GM12891 (cell line): ENCODE measurements around the gene GABBR2.
"Not testable (repeated sequence)": the region's sequence is repeated elsewhere in the genome, so short reads cannot be mapped to it uniquely, and the experiment has no call there.

Experiments
- DNase-seq: peaks from one replicate; pipeline ENCODE4 v3.0.0; 2011; ENCODE audit warnings: low spot score; ENCODE audit not compliant: insufficient read length
- FAIRE-seq: peaks from 2 replicates; lab custom pipeline; 2011; peaks lifted over from hg19 to GRCh38; lab: Jason Lieb, UNC
- PAX5 ChIP-seq: IDR thresholded peaks from 2 replicates; pipeline ENCODE4 v1.6.1; 2011; ENCODE audit warnings: low read length, moderate library complexity, mild to moderate bottlenecking; ENCODE audit not compliant: insufficient read depth, severe bottlenecking
- POLR2A ChIP-seq: IDR thresholded peaks from 2 replicates; pipeline ENCODE4 v1.6.1; 2011; ENCODE audit warnings: low read depth, low read length, control low read depth
- POLR2AphosphoS5 ChIP-seq: IDR thresholded peaks from 2 replicates; pipeline ENCODE4 v1.6.1; 2011; ENCODE audit warnings: low read depth, low read length, control low read depth
- POU2F2 ChIP-seq: IDR thresholded peaks from 2 replicates; pipeline ENCODE4 v1.6.1; 2011; ENCODE audit warnings: low read depth, mild to moderate bottlenecking, control low read depth, low read length, moderate library complexity
- SPI1 ChIP-seq: IDR thresholded peaks from 2 replicates; pipeline ENCODE4 v1.6.1; 2011; ENCODE audit warnings: low read depth, low read length, control low read depth
- TAF1 ChIP-seq: IDR thresholded peaks from 2 replicates; pipeline ENCODE4 v1.6.1; 2011; ENCODE audit warnings: low read depth, low read length, control low read depth

Gene GABBR2

GRCh38 chr9:98479967-98480847, 228.5 kb downstream of the GABBR2 start:
- TF ChIP-seq TAF1 = no peak
- no peak for TF ChIP-seq SPI1
- no peak for TF ChIP-seq POU2F2
- DNase-seq (no peak), FAIRE-seq (no peak)

- TF ChIP-seq POU2F2 (no peak), POLR2AphosphoS5 (no peak), PAX5 (no peak), TAF1 (no peak), SPI1 (no peak), POLR2A (no peak)
- no peak for FAIRE-seq
- DNase-seq = no peak
These were observed 229.3 kb downstream of the GABBR2 start for GRCh38 chr9:98479449-98479848.

- FAIRE-seq (no peak), DNase-seq (no peak)
- TF ChIP-seq TAF1 (no peak), PAX5 (no peak), POU2F2 (no peak), SPI1 (no peak), POLR2AphosphoS5 (no peak), POLR2A (no peak)
These were observed 230.9 kb downstream of the GABBR2 start for GRCh38 chr9:98477884-98478283.

- DNase-seq (no peak), FAIRE-seq (no peak)
- TF ChIP-seq POLR2A (no peak), TAF1 (no peak), SPI1 (no peak), POU2F2 (no peak), PAX5 (no peak), POLR2AphosphoS5 (no peak)
These were observed 236.5 kb downstream of the GABBR2 start for GRCh38 chr9:98472216-98472615.

GRCh38 chr9:98471185-98471584, 237.6 kb downstream of the GABBR2 start:
- TF ChIP-seq PAX5 = no peak
- TF ChIP-seq TAF1 = no peak
- TF ChIP-seq POLR2A = no peak
- TF ChIP-seq POLR2AphosphoS5 = no peak
- TF ChIP-seq POU2F2 = no peak
- TF ChIP-seq SPI1 = no peak
- DNase-seq = no peak
- FAIRE-seq = no peak

- TF ChIP-seq POLR2A (no peak), SPI1 (no peak), TAF1 (no peak), PAX5 (no peak), POU2F2 (no peak), POLR2AphosphoS5 (no peak)
- FAIRE-seq (no peak), DNase-seq (no peak)
These were observed 240.0 kb downstream of the GABBR2 start for GRCh38 chr9:98468567-98469239.

GRCh38 chr9:98465799-98466198, 242.9 kb downstream of the GABBR2 start:
- FAIRE-seq (no peak), DNase-seq (no peak)
- no peak for TF ChIP-seq TAF1
- no peak for TF ChIP-seq SPI1
- no peak for TF ChIP-seq PAX5
- TF ChIP-seq POLR2A = no peak
- TF ChIP-seq POU2F2 = no peak
- TF ChIP-seq POLR2AphosphoS5 = no peak

- not testable (repeated sequence) for FAIRE-seq, DNase-seq
These were observed 244.5 kb downstream of the GABBR2 start for GRCh38 chr9:98464156-98464690.

GRCh38 chr9:98462310-98462709, 246.4 kb downstream of the GABBR2 start:
- DNase-seq (no peak), FAIRE-seq (no peak)
- TF ChIP-seq PAX5 = no peak
- TF ChIP-seq POLR2AphosphoS5 = no peak
- TF ChIP-seq POU2F2 = no peak
- TF ChIP-seq SPI1 = no peak
- TF ChIP-seq TAF1 = no peak
- TF ChIP-seq POLR2A = no peak

- no peak for DNase-seq
- TF ChIP-seq POLR2AphosphoS5 (no peak), POLR2A (no peak), POU2F2 (no peak), TAF1 (no peak), PAX5 (no peak), SPI1 (no peak)
- no peak for FAIRE-seq
These were observed 248.0 kb downstream of the GABBR2 start for GRCh38 chr9:98460704-98461103.
